GM10266 (cell line): ENCODE results near the gene CCSAP.
A peak's percentile ranks its signal among the peaks of the same experiment; 100 is the strongest.

Source experiments
- DNase-seq: peaks from one replicate; pipeline ENCODE4 v3.0.0; 2012; ENCODE audit errors: extremely low spot score
- TF ChIP-seq, protein P1 (sequence below): IDR thresholded peaks from 2 replicates; pipeline ENCODE4 v1.5.1; 2012; ENCODE audit warnings: mild to moderate bottlenecking, low read depth; ENCODE audit not compliant: control insufficient read depth, insufficient read depth; ENCODE audit errors: missing control alignments

Gene CCSAP

DNA sequence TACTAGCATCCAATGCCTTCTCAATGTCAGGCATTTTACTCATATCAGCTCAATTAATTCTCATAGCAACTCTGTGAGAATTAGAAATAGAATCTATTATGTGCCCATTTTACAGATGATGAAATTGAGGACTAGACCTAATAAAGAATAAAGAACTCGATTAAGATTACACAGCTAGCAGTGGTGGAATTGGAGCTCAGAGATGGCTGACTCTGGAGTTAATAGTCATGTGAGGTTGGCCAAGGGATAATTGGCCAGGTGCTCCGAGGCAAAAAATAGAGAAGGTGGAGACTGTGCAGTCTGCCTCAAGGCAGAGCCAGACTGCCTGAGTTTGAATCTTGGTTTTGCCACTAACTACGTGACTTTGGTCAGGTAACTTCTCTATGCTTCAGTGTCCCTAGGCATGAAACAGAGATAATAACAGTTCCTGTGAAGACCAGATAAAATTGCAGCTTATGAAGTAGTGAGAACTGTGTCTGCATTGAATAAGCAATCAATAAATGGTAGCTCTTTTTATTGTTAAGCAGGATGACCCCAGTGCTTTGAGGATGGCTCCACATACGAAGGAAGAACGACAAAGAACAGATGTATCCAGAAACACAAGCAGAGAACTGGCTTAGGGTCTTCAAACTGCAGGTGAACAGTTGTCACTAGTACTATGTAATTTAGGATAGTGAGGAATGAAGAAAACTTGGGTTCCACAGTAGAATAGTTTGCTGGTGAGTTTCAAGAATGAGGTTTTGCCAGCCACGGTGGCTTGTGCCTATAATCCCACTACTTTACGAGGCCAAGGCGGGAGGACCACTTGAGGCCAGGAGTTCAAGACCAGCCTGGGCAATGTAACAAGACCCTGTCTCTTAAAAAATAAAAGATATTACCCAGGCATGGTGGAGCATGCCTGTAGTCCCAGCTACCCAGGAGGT lies 6.9 kb upstream of the CCSAP start:
- TF ChIP-seq, protein P1, sequence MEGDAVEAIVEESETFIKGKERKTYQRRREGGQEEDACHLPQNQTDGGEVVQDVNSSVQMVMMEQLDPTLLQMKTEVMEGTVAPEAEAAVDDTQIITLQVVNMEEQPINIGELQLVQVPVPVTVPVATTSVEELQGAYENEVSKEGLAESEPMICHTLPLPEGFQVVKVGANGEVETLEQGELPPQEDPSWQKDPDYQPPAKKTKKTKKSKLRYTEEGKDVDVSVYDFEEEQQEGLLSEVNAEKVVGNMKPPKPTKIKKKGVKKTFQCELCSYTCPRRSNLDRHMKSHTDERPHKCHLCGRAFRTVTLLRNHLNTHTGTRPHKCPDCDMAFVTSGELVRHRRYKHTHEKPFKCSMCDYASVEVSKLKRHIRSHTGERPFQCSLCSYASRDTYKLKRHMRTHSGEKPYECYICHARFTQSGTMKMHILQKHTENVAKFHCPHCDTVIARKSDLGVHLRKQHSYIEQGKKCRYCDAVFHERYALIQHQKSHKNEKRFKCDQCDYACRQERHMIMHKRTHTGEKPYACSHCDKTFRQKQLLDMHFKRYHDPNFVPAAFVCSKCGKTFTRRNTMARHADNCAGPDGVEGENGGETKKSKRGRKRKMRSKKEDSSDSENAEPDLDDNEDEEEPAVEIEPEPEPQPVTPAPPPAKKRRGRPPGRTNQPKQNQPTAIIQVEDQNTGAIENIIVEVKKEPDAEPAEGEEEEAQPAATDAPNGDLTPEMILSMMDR = no peak
- DNase-seq = no peak

DNA sequence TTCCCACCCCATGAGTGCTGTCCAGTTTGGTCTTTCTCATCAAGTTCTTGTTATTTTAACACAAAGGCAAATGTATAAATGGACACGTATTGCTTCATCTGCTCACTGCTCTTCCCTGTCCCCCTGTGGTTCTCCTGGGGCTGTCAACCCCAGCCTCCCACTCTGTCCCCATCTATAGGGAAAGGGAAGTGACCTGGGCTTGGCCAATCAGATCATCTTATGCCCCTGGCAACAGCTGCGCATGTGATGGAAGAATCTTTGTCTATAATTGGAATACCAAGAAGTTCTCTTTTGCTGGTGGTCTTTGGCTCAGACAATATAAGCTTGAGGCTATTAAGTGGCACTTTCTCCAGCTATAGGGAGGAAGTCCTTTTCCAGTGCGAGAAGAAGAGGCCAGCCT lies 4.7 kb upstream of the CCSAP start:
- no peak for DNase-seq

DNA sequence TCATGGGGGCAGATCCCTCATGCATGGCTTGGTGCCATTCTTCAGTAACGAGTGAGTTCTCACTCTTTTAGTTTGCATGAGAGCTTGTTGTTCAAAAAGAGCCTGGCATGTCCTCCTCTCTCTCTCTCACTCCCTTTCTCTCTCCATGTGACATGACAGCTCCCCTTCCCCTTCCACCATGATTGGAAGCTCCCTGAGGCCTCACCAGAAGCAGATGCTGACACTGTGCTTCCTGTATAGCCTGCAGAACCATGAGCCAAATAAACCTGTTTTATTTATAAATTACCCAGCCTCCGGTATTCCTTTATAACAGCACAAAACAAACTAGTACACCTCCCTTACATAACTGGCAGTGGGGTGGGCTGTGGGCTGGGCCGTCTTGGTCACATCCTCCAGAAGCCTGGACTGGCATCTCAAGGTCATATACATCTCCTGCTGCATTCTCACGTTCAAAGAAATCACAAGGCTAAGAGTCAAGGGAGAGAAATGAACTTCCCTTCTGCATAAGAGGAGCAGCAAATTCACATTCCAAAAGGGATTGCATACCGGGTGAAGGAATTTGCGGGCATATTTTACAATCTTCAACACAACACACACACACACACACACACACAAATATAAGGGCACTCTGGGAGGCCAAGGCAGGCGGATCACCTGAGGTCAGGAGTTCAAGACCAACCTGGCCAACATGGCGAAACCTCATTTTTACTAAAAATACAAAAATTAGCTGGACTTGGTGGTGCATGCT lies 2.3 kb upstream of the CCSAP start:
- TF ChIP-seq, protein P1 = no peak
- DNase-seq = no peak

More for the DNA sequence above, 4.7 kb upstream of the CCSAP start:
- TF ChIP-seq, protein P1 = no peak

DNA sequence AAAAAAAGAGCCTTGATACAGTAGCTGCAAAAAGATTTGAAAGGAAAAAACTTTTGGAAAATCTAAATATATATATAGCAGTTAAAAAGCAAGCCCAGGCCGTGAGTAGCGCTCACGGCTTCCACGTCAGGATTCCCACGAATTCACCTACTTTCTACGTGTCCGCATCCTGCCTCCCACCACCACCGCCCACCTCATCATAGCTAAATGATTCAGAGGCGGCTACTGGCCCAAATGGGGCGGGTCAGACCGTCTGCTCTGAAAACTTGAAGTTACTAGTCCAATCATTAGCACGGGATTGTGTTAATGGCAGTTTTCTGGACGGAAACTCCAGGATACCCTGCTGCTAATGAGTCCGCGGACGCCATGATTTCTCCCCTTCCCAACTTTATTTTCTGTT lies 1.3 kb upstream of the CCSAP start:
- no peak for DNase-seq
- TF ChIP-seq, protein P1 = no peak

DNA sequence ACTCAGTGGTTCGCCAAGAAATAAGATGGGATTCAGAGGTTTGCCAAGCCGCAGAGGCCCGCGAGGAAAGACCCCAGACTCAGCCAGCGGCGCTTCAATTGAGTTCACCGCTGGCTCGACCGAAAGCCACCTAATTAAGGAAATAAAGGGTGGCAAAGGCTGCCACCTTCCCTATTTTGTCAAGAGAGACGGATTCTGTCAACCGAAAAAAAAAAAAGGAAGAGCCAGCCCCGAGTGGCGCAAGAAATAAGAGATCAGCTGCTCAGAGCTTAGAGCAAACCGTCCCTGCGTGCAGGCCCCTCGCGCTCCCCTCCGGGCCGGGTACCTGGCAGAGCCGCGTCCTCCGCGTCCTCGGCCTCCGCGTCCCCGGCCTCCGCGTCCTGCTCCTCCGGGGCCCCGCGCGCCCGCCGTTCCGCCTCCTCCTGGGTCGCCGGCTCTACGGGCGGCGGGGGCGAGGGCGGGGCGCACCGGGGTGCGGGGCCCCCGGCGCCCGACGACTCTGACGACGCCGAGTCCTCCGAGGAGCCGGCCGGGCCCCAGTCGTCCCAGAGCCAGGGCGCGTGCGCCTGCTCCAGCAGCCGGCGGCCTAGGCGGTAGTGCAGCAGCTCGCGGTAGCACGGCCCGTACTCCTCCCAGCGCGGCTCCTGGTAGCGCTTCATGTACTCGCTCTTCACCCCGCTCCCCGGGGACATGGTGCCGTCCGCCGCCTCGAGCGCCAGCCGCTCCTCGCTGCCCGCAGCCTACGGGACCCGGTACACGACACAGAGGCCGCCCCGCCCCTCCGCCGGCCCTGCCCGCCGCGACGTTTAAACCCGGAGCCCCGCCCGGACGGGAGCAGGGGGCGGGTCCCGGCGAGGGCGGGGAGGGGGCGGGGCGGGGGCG lies 832 bp downstream of the CCSAP start:
- TF ChIP-seq, protein P1 = no peak
- peak; percentile 91 for DNase-seq

DNA sequence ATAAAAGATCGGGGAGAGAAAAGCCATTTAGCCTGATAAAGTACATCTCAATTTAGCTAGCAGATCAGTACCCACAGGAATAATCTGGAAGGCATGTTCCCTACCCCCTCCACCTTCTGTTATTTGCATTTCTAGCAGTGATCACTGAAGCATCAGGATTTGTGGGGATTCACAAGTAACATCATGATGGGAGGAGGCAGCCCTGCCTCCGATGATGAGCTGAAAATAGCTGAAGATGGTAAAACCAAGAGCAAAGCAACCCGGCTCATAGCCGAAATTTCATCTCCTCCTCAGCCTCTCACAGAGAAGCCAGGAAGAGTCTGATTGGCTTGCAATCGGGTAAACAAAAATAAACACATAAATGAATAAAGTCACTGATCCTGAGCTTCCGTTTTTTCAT lies 2.4 kb downstream of the CCSAP start:
- TF ChIP-seq, protein P1 = no peak
- no peak for DNase-seq
